IPS-20b (cell line): ENCODE results near the gene CRK.

Experiments used
- H3K27ac ChIP-seq: one replicate; pipeline ENCODE4 v1.5.1; 2013; ENCODE audit warnings: low read length
- H3K27me3 ChIP-seq: 2 replicates; pipeline ENCODE4 v1.6.1; 2013; ENCODE audit warnings: mild to moderate bottlenecking, low read length, inconsistent platforms; ENCODE audit not compliant: insufficient read depth
- H3K36me3 ChIP-seq: 2 replicates; pipeline ENCODE4 v1.6.1; 2013; ENCODE audit warnings: low read depth, mild to moderate bottlenecking, inconsistent platforms, low read length, moderate library complexity; ENCODE audit not compliant: insufficient read depth
- H3K4me1 ChIP-seq: 2 replicates; pipeline ENCODE4 v1.6.1; 2013; ENCODE audit warnings: mild to moderate bottlenecking, control low read depth, inconsistent platforms, low read length, moderate library complexity; ENCODE audit not compliant: insufficient read depth
- H3K4me3 ChIP-seq: 2 replicates; pipeline ENCODE4 v1.5.1; 2013; ENCODE audit warnings: mild to moderate bottlenecking, low read length, inconsistent platforms
- H3K9ac ChIP-seq: 2 replicates; pipeline ENCODE4 v1.6.1; 2013; ENCODE audit warnings: low read depth, mild to moderate bottlenecking, inconsistent platforms, low read length, moderate library complexity
- H3K9me3 ChIP-seq: 2 replicates; pipeline ENCODE4 v1.6.1; 2013; ENCODE audit warnings: mild to moderate bottlenecking, low read depth, low read length, inconsistent platforms; ENCODE audit not compliant: insufficient read depth

Gene CRK

DNA sequence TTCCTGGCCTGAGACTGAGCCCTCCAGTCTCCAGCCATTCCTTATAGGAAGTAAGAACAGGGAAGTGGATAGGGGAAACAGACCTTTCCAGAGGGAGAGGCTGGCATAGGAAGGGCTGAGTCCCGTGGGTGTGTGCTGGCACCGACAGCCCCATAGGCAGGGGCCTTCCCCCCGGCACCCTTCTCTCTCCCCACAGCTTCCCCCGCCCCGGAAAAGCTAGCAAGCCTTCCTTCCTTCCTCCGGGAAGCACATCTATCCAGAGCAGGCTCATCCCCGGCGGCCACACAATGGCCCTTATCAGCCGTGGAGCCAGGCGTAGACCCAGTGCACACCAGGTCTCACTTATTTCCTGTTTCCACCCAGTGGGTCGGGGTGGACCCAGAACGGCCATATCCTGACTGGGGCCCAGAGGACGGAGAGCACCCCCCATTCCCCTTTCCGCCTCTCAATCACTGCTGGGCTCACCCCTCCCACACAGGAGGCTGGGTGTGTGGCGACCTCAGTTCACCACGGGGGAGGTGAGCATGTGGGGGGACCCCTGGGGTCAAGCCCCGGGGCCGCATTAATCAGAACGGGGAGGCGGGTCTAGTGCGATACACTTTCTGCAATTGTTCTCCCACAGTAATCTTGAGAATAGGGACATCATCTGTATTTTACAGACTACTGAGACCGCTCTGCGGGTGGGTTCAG lies 37.4 kb upstream of the CRK start:
- Histone ChIP-seq H3K9me3 (no peaks in the 10 kb centered on the region), H3K27me3 (peaks cover 10% of the 10 kb centered on the region), H3K4me3 (no peak overlapping the region), H3K9ac (no peak overlapping the region), H3K36me3 (no peaks in the 10 kb centered on the region; the same call in 1 of the 2 replicates), H3K27ac (no peak overlapping the region), H3K4me1 (peaks cover 3% of the 10 kb centered on the region; the same call in 1 of the 2 replicates)

- H3K9ac ChIP-seq: peak within 1 kb of the TSS; percentile 61; the same call in 1 of the 2 replicates
- H3K27ac ChIP-seq: no peak within 1 kb of the TSS
- peak within 1 kb of the TSS; percentile 69 for H3K4me3 ChIP-seq
- peaks cover 3% of the 10 kb centered on the region; the same call in 1 of the 2 replicates for H3K4me1 ChIP-seq
- no peaks in the 10 kb centered on the region for H3K9me3 ChIP-seq
- H3K27me3 ChIP-seq: peaks cover 14% of the 10 kb centered on the region
- no peaks in the 10 kb centered on the region; the same call in 1 of the 2 replicates for H3K36me3 ChIP-seq
Measured at GRCh38 chr17:1492249-1493206, 36.5 kb upstream of the CRK start, which contains the start of gene MYO1C. TSS of gene MYO1C (minus strand) at chr17:1492686. CDS start at chr17:1492487, 199 bp downstream.

GRCh38 chr17:1491443-1492248 lies 35.6 kb upstream of the CRK start:
- Histone ChIP-seq H3K9ac (peak overlapping the region; percentile 63; the same call in 1 of the 2 replicates), H3K36me3 (no peaks in the 10 kb centered on the region; the same call in 1 of the 2 replicates), H3K4me1 (peaks cover 3% of the 10 kb centered on the region; the same call in 1 of the 2 replicates), H3K27ac (no peak overlapping the region), H3K9me3 (no peaks in the 10 kb centered on the region), H3K4me3 (peak overlapping the region; percentile 80), H3K27me3 (peaks cover 21% of the 10 kb centered on the region)

GRCh38 chr17:1490643-1491442 lies 34.8 kb upstream of the CRK start:
- Histone ChIP-seq H3K4me1 (peaks cover 3% of the 10 kb centered on the region; the same call in 1 of the 2 replicates), H3K36me3 (no peaks in the 10 kb centered on the region; the same call in 1 of the 2 replicates), H3K27ac (no peak overlapping the region), H3K27me3 (peaks cover 29% of the 10 kb centered on the region), H3K9me3 (no peaks in the 10 kb centered on the region), H3K4me3 (peak overlapping the region; percentile 80), H3K9ac (peak overlapping the region; percentile 63; the same call in 1 of the 2 replicates)

DNA sequence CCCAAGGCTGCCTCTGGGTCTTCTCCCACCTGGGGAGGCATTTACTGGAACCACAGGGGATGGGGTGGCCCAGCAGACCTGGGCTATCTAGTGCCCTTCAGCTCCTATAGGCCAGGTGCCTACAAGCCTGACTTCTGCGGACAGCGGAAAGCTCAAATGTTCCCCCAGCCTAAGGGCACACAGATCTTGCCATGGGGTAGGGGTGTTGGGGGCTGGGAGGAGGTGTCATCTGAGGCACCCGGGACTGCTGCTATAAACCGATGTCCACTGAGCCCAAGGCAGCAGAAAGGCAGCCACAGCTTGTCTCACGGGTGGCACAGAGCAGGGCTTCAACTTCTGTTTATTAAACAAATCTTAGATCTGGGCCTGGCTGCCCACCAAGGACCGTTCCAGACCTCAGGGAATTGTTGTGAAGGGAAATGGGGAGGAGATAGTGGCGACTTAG lies 32.8 kb upstream of the CRK start:
- Histone ChIP-seq H3K27me3 (peaks cover 29% of the 10 kb centered on the region), H3K9ac (no peak overlapping the region), H3K27ac (no peak overlapping the region), H3K9me3 (no peaks in the 10 kb centered on the region), H3K36me3 (no peaks in the 10 kb centered on the region), H3K4me1 (peaks cover 8% of the 10 kb centered on the region; the same call in 1 of the 2 replicates), H3K4me3 (peak overlapping the region; percentile 55; the same call in 1 of the 2 replicates)

DNA sequence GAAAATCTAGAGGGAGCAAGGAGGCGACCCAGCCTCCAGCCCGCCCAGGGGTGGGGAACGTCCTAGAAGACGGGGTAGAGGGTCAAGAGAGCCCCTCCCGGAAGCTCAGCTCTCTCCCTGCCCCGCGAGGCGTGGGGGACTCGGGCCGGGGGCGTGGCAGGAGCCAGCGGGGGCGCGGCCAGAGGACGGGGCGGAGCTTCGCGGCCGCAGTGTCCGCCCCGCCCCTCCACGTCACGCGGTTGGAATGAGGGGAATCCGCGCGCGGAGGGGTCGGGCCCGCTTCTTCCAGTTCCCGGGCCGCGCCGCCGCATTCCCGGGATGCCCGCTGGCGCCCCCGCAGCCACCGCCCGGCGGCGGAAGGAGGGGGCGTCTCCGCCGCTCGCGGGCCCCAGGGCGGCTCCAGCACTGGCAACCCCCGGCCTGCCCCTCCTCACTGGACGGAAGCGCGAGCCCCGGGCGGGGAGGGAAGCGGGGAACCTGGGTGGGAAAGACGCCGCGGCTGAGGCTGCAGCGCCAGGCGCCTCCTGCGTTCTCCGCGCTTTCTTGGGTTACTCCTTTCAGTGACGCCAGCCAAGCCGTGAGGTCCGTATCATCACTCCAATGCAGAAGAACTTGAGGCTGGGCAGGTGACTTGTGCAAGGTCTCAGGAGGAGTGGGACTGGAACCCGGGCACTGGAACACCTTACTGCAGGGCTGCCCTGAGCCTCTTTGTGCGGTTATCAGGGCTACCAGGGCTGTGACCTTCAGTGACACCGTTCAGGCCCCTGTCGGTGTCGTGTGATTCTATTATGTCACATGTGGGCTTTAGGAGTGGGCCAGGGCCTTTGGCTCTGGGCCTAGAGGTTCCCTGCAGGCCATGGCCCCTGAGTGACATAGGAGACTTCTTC lies 32.1 kb upstream of the CRK start:
- Histone ChIP-seq H3K9ac (0 out of 2 replicates have a peak overlapping the region, but pooled peaks have one; percentile 48), H3K4me3 (peak overlapping the region; percentile 55), H3K27me3 (peaks cover 29% of the 10 kb centered on the region), H3K36me3 (peaks cover 4% of the 10 kb centered on the region; the same call in 1 of the 2 replicates), H3K9me3 (no peaks in the 10 kb centered on the region), H3K27ac (no peak overlapping the region), H3K4me1 (peaks cover 8% of the 10 kb centered on the region; the same call in 1 of the 2 replicates)

DNA sequence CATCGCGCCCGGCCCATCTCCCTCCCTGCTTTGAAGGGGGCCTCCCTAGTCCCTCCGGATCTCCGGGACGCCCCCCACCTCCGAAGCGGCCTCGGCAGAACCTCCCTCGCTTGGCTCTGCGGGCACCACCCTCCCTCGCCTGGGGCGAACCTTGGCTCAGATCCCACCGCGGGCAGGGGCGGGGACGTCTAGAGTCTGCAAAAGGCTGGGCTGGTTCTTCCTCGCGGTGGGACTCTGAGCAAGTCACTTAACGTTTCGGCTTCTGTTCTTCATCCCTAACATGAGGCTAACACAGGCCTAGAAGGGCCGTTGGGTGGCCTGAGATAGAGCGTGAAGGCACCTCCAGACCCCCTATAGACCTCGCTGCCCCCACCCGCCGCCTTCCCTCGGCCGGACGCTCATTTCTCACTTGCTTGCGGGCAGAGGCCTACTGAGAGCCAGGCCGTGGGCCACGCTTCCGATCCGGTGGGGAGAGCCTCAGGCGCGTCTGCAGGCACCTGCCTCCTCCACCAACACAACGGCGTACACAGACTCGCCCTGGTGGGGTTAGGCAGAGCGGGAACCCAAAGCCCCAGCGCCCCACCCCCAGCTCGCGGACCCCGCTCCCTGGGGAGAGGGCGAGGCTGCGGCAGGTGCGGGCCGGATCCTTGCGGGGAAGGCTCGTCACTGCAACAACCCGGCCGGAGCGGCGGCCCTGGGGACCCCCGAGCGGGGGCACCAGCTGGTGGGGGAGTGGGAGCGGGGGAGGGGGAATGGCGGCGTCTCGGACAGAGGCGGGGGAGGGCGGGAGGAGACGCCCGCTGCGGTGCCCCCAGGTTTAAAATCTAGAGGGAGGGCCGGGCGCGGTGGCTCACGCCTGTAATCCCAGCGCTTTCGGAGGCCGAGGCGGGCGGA lies 31.0 kb upstream of the CRK start:
- Histone ChIP-seq H3K9ac (no peak overlapping the region), H3K27ac (no peak overlapping the region), H3K27me3 (peaks cover 23% of the 10 kb centered on the region), H3K36me3 (peaks cover 10% of the 10 kb centered on the region; the same call in 1 of the 2 replicates), H3K9me3 (no peaks in the 10 kb centered on the region), H3K4me1 (peaks cover 8% of the 10 kb centered on the region; the same call in 1 of the 2 replicates), H3K4me3 (peak overlapping the region; percentile 55; the same call in 1 of the 2 replicates)

DNA sequence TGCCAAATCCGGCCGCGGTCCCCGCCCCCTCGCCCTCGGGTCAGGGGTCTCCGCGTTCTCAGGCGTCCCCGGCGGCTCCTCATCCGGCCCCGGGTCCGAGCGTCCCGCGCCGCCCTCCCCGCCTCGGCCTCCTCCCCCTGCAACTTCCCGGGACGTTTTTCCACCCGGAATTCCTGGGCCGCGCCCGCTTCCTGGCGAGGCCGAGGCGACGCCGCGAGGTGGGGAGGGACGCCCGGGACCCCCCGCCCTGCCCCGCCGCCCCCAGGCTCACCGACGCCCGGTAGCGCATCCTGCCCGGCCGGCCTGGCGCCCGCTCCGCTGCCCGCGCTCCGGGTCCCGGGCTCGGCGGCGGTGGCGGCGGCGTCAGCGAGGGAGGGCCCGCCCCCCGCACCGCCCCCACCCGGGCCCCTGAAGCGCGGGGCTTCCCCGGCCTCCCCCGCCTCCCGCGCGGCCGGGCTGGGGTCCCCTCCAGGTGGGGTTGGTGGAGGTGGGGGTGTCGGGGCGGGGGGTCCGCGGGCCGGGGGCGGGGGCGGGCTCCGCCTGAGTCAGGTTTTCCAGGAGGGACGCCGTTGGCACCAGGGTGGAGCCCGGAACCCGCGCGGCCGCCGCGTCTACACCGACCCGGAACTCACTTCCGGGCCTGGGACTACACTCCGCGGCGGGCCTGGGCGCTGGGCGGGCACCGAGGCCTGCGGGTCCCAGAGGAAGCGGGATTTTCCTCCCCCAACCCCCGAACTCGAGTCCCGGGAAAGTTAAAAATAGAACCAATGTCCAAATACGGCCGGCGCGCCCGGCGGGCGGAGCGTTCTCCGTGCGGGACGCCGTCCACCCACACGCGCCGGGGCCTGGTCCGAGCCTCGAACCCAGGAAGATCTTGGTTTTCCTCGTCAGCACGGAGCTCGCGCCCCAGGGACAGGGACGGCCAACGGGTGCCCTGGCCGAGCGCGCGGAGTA lies 29.7 kb upstream of the CRK start:
- Histone ChIP-seq H3K4me3 (peak overlapping the region; percentile 56; the same call in 1 of the 2 replicates), H3K27ac (no peak overlapping the region), H3K9me3 (no peaks in the 10 kb centered on the region), H3K27me3 (peaks cover 19% of the 10 kb centered on the region; the same call in 1 of the 2 replicates), H3K9ac (no peak overlapping the region), H3K36me3 (peaks cover 16% of the 10 kb centered on the region), H3K4me1 (peaks cover 8% of the 10 kb centered on the region; the same call in 1 of the 2 replicates)
